ENCODE results near the gene PRKRA. TPM values are rescaled to one million over a fixed set of nuclear protein-coding genes. Genes with fewer than 3 reads are reported as not detected.

PRKRA gene
- total and polyA plus RNA-seq, 9 of the 15 experiments (the other 6 are each of a cell fraction or from before 2014, with no cell fraction given) = 14.1 to 78.1 (median 52.3) TPM

GRCh38 chr2:178449700-178450523, 1.1 kb downstream of the PRKRA start (continued):
- TF ChIP-seq MYBL2 (IDR thresholded peaks at IDR 0.05; ENCODE audit: low read depth) (peak; percentile 44), MYBL2 (CRISPR knock-in tag; IDR thresholded peaks at IDR 0.05; ENCODE audit: borderline replicate concordance) (no peak), ZBTB8A (IDR thresholded peaks at IDR 0.05; ENCODE audit: partially characterized antibody) (no peak), NKRF (IDR thresholded peaks at IDR 0.05; ENCODE audit: borderline replicate concordance) (peak; percentile 73), TOE1 (IDR thresholded peaks at IDR 0.05; ENCODE audit: borderline replicate concordance) (0 out of 2 replicates have a peak, but pooled peaks have one; percentile 7), TOE1 (CRISPR knock-in tag; IDR thresholded peaks at IDR 0.05; ENCODE audit: borderline replicate concordance, low read depth) (no peak), BCLAF1 (IDR thresholded peaks at IDR 0.05; ENCODE audit: borderline replicate concordance in 1 of 2, control insufficient read depth in 1 of 2, low read depth in 2 of 2, low read length in 1 of 2) (no peak), FOXP1 (CRISPR knock-in tag; IDR thresholded peaks at IDR 0.05) (peak; percentile 2; the same call in 1 of the 2 replicates), RBM17 (IDR thresholded peaks at IDR 0.05; ENCODE audit: borderline replicate concordance, low read depth, low read length) (no peak), ZBED1 (IDR thresholded peaks at IDR 0.05) (no peak), MNT (conservative IDR thresholded peaks at IDR 0.05) (peak in 1 of 2 experiments; percentile 33; a peak in 2 of 4 replicates), NFRKB (IDR thresholded peaks at IDR 0.05; ENCODE audit: low read depth) (peak; percentile 21; the same call in 1 of the 2 replicates), THRB (CRISPR knock-in tag; conservative IDR thresholded peaks at IDR 0.05) (0 out of 2 replicates have a peak, but pooled peaks have one; percentile 13), SMAD3 (CRISPR knock-in tag; conservative IDR thresholded peaks at IDR 0.05) (0 out of 2 replicates have a peak, but pooled peaks have one; percentile 43), ELK3 (CRISPR knock-in tag; IDR thresholded peaks at IDR 0.05) (no peak), SMARCA5 (IDR thresholded peaks at IDR 0.05) (peak; percentile 48; the same call in 1 of the 2 replicates), TGIF2 (CRISPR knock-in tag; IDR thresholded peaks at IDR 0.05) (no peak)

All from K562 (cell line).